Osteoblast (primary cell): Measurements from ENCODE around the gene S1PR1. TPM values are rescaled to one million over a fixed set of nuclear protein-coding genes. Genes with fewer than 3 reads are reported as not detected.

ENCODE experiments used
- DNase-seq: peaks from one replicate; pipeline ENCODE4 v3.0.0; 2011; ENCODE audit warnings: low spot score, mixed read lengths; ENCODE audit not compliant: insufficient read length; ENCODE audit errors: missing footprints
- H2AFZ ChIP-seq: 2 replicates; pipeline ENCODE4 v1.6.0; 2011; ENCODE audit warnings: mild to moderate bottlenecking, low read length
- H3K27ac ChIP-seq: 2 replicates; pipeline ENCODE4 v1.5.1; 2011; ENCODE audit warnings: mild to moderate bottlenecking, low read depth, low read length, moderate library complexity
- H3K27me3 ChIP-seq: 2 replicates; pipeline ENCODE4 v1.6.0; 2012; ENCODE audit warnings: mild to moderate bottlenecking, control low read depth, inconsistent platforms, low read length, moderate library complexity; ENCODE audit not compliant: insufficient read depth
- H3K36me3 ChIP-seq: 2 replicates; pipeline ENCODE4 v1.5.1; 2011; ENCODE audit warnings: mild to moderate bottlenecking, low read length, control low read depth, moderate library complexity; ENCODE audit not compliant: insufficient read depth
- H3K4me1 ChIP-seq: 2 replicates; pipeline ENCODE4 v1.5.1; 2011; ENCODE audit warnings: mild to moderate bottlenecking, low read length, control low read depth, moderate library complexity; ENCODE audit not compliant: insufficient read depth
- H3K4me2 ChIP-seq: 2 replicates; pipeline ENCODE4 v1.6.0; 2011; ENCODE audit warnings: mild to moderate bottlenecking, low read length; ENCODE audit not compliant: insufficient read depth
- H3K4me3 ChIP-seq: fragments of 200-600 bp; sonication (generic); 3 replicates; pipeline ENCODE4 v1.5.1; 2012; ENCODE audit warnings: mild to moderate bottlenecking, low read length, inconsistent platforms; ENCODE audit not compliant: insufficient read depth
- H3K79me2 ChIP-seq: 2 replicates; pipeline ENCODE4 v1.6.0; 2012; ENCODE audit warnings: mild to moderate bottlenecking, low read length, control low read depth, inconsistent platforms; ENCODE audit not compliant: insufficient read depth
- H3K9me3 ChIP-seq: 2 replicates; pipeline ENCODE4 v1.5.1; 2011; ENCODE audit warnings: low read depth, low read length, control low read depth
- H4K20me1 ChIP-seq: 2 replicates; pipeline ENCODE4 v1.6.0; 2012; ENCODE audit warnings: mild to moderate bottlenecking, low read length, control low read depth; ENCODE audit not compliant: insufficient read depth
- total RNA-seq: library from RNA; depleted of rRNA; stranded (reverse); fragments of >200 nt; gene quantifications from 2 replicates; pipeline ENCODE4 v1.2.3, GENCODE V29; 2012
- TF ChIP-seq, protein P1 (sequence below): IDR thresholded peaks from 2 replicates; pipeline ENCODE4 v1.5.1; 2011; ENCODE audit warnings: mild to moderate bottlenecking, low read depth, low read length, moderate library complexity; ENCODE audit errors: extremely low read depth

Gene S1PR1
- total RNA-seq, 1 donor = 25.7 TPM

- no peak overlapping the region for H3K4me3 ChIP-seq
- no peak for DNase-seq
- no peaks in the 10 kb centered on the region for H3K27me3 ChIP-seq
- H3K27ac ChIP-seq = peak overlapping the region; percentile 79
- no peak overlapping the region for H2AFZ ChIP-seq
- no peaks in the 10 kb centered on the region for H3K36me3 ChIP-seq
- peak overlapping the region; percentile 36 for H3K4me2 ChIP-seq
- H3K9me3 ChIP-seq = no peaks in the 10 kb centered on the region
- no peaks in the 10 kb centered on the region for H3K79me2 ChIP-seq
- TF ChIP-seq, protein P1, sequence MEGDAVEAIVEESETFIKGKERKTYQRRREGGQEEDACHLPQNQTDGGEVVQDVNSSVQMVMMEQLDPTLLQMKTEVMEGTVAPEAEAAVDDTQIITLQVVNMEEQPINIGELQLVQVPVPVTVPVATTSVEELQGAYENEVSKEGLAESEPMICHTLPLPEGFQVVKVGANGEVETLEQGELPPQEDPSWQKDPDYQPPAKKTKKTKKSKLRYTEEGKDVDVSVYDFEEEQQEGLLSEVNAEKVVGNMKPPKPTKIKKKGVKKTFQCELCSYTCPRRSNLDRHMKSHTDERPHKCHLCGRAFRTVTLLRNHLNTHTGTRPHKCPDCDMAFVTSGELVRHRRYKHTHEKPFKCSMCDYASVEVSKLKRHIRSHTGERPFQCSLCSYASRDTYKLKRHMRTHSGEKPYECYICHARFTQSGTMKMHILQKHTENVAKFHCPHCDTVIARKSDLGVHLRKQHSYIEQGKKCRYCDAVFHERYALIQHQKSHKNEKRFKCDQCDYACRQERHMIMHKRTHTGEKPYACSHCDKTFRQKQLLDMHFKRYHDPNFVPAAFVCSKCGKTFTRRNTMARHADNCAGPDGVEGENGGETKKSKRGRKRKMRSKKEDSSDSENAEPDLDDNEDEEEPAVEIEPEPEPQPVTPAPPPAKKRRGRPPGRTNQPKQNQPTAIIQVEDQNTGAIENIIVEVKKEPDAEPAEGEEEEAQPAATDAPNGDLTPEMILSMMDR = no peak
- peaks cover 31% of the 10 kb centered on the region for H3K4me1 ChIP-seq
- no peaks in the 10 kb centered on the region for H4K20me1 ChIP-seq
Observed at GRCh38 chr1:101260556-101261350, 23.9 kb downstream of the S1PR1 start.

GRCh38 chr1:101261623-101262022 is 24.8 kb downstream of the S1PR1 start:
- H4K20me1 ChIP-seq = no peaks in the 10 kb centered on the region
- no peaks in the 10 kb centered on the region for H3K36me3 ChIP-seq
- H3K4me1 ChIP-seq = peaks cover 31% of the 10 kb centered on the region
- H3K9me3 ChIP-seq = no peaks in the 10 kb centered on the region
- H3K4me2 ChIP-seq = no peak overlapping the region
- no peak overlapping the region for H3K27ac ChIP-seq
- no peaks in the 10 kb centered on the region for H3K79me2 ChIP-seq
- TF ChIP-seq, protein P1 = no peak
- H3K4me3 ChIP-seq = no peak overlapping the region
- peak overlapping the region; percentile 1 for H2AFZ ChIP-seq
- no peaks in the 10 kb centered on the region for H3K27me3 ChIP-seq
- no peak for DNase-seq

DNA sequence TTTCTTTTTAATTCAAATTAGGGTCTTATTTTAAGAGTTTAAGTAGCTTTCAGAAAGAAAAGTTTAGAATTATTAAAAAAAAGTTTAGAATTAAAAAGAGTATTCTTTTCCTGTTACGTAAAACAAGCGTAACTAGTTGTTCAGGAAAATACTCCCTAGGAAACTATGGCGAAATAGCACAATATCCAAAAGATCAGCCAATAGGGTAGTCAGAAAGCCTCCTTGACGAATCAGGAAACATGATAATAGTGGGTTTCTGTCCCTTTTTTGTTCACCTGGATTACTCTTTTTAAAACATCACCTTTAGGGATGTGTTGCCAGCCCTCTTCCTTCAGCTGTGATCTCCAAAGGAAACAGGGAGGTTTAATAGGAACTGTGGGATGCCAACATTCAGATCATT is 25.2 kb downstream of the S1PR1 start:
- H4K20me1 ChIP-seq = no peaks in the 10 kb centered on the region
- H3K36me3 ChIP-seq = no peaks in the 10 kb centered on the region
- H3K79me2 ChIP-seq = no peaks in the 10 kb centered on the region
- TF ChIP-seq, protein P1 = no peak
- no peak overlapping the region for H3K27ac ChIP-seq
- H3K27me3 ChIP-seq = no peaks in the 10 kb centered on the region
- H2AFZ ChIP-seq = peak overlapping the region; percentile 58
- peaks cover 31% of the 10 kb centered on the region for H3K4me1 ChIP-seq
- H3K4me2 ChIP-seq = no peak overlapping the region
- no peaks in the 10 kb centered on the region for H3K9me3 ChIP-seq
- DNase-seq = no peak
- no peak overlapping the region for H3K4me3 ChIP-seq

GRCh38 chr1:101262630-101263348 is 26.0 kb downstream of the S1PR1 start:
- TF ChIP-seq, protein P1 = no peak
- Histone ChIP-seq H3K36me3 (no peaks in the 10 kb centered on the region), H3K4me1 (peaks cover 29% of the 10 kb centered on the region), H3K4me2 (peak overlapping the region; percentile 9), H3K9me3 (no peaks in the 10 kb centered on the region), H3K27me3 (no peaks in the 10 kb centered on the region), H4K20me1 (no peaks in the 10 kb centered on the region), H2AFZ (peak overlapping the region; percentile 58), H3K4me3 (no peak overlapping the region), H3K79me2 (no peaks in the 10 kb centered on the region), H3K27ac (no peak overlapping the region)
- DNase-seq = no peak
